Esophagus squamous epithelium (tissue), 5 donors: ENCODE measurements around the gene CRABP2. TPM values are rescaled to one million over a fixed set of nuclear protein-coding genes. Genes with fewer than 3 reads are reported as not detected.

Source experiments
- DNase-seq: peaks from one replicate; lab custom pipeline; 2025; lab: John Stamatoyannopoulos, UW
- H3K27ac ChIP-seq, 4 donors: fragments of 200-600 bp; sonication (generic); one replicate each; pipeline ENCODE4 v1.5.1; 2016 to 2019; ENCODE audit warnings: mild to moderate bottlenecking in 1 of 4
- H3K27me3 ChIP-seq, 4 donors: fragments of 200-600 bp; sonication (generic); 1 replicate in 3 of 4; 2 replicates in 1 of 4; pipeline versions ENCODE4 v1.5.1 to v1.6.0; 2017 to 2021; ENCODE audit warnings: antibody characterized with exemption in 1 of 4
- H3K36me3 ChIP-seq, 3 donors: fragments of 200-600 bp; sonication (generic); one replicate each; pipeline ENCODE4 v1.5.1; 2016 to 2019
- H3K4me1 ChIP-seq, 3 donors: fragments of 200-600 bp; sonication (generic); one replicate each; pipeline ENCODE4 v1.5.1; 2017 to 2019
- H3K4me3 ChIP-seq, 4 donors: fragments of 200-600 bp; sonication (generic); 1 replicate in 3 of 4; 2 replicates in 1 of 4; pipeline ENCODE4 v1.5.1; 2016 to 2019; ENCODE audit warnings: mild to moderate bottlenecking in 2 of 4, moderate library complexity in 1 of 4
- H3K9me3 ChIP-seq, 3 donors: fragments of 200-600 bp; sonication (generic); one replicate each; pipeline ENCODE4 v1.5.1; 2016 to 2019
- POLR2A ChIP-seq, 4 donors: fragments of 450-650 bp; IDR thresholded peaks; one replicate each; pipeline ENCODE4 v1.6.1; 2017; ENCODE audit warnings: antibody characterized with exemption in 4 of 4, mild to moderate bottlenecking in 4 of 4, moderate library complexity in 3 of 4
- WGBS, 2 donors: methylation state at CpG; one replicate each; pipeline ENCODE4 v1.1.5; 2018; 5-methylcytosine and 5-hydroxymethylcytosine counted together
- intact Hi-C: fragments of 100-400 bp; cut with DNase I; formaldehyde crosslinking; loops from one replicate; pipeline ENCODE4 v1.15.0; 2022
- total RNA-seq, 4 donors: library from RNA; depleted of rRNA; stranded (reverse); fragments of >200 nt; gene quantifications; one replicate each; pipeline ENCODE4 v1.1.0, GENCODE V29; 2016
- TF ChIP-seq, protein P1 (sequence below), 6 experiments: fragments of 450-650 bp in 4 of 6; fragments of 200-600 bp in 2 of 6; sonication (generic) in 2 of 6; IDR thresholded peaks; one replicate each; pipeline ENCODE4 v1.5.1; 2016 to 2019; ENCODE audit warnings: antibody characterized with exemption in 6 of 6, mild to moderate bottlenecking in 4 of 6, moderate library complexity in 4 of 6
- donor health status: DM: yes; HTN: yes; CAD: no.

Gene CRABP2
- total RNA-seq, 4 donors from 2014 or later: 149 to 916 (median 441) TPM

DNA sequence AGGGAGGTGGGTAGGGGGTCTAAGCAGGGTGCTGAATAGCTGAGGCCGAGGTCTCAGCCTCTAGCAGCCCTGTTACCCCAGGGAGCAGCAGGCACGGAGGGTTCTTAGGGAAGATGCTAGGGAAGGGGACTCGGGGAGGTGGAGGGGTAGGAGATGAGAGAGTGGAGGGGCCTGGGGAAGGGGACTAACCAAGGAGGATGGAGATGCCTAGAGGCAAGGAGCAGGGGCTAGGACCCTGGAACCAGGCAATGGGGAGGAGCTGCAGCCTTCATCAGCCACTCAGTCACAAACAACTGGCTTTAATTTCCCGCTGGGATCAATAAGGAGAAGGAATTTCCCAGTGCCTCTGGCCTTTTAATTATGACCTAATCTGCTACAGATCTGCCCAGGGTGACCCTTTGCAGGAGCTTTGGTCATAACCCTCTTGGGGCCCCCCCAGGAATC is 2.9 kb upstream of the CRABP2 start:
- H3K4me3 ChIP-seq: no peak overlapping the region

DNA sequence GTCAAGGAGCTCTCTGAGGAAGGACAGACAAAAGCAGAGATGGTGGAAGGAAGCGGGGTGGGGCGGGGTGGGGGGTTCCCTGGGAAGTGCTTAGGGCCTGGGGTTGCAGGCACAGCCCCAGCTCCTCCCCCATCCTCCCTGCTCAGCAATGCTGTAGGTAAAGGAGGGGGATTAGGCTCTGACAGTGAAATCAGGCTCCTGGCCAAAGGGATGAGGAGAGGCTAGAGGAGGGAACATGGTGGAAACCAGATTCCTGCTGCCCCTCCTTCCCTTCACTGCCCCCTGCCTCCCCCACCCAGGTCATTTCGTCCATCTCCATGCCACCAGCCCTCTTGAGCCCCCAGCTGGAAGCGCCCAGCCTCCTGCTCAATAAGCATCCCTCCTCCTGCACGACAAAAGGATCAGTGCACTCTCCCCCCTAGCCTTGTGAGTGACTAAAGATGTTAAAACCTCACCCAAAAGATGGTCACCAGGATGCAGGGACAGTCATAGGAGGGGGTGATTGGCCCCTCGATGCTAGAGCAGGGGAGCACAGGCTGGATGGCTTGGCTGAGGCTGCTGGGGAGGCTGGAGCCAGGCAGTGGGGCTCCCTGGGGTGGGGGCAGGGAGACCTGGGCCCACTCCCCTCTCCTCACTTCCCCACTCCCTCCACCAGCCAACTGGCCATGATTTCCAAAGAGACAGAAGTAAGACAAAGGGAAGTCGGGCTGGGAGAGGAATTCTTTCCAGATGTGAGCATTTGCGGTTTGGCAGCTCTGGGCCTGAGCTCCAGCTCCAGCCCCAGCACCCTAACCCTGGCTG is 2.2 kb upstream of the CRABP2 start:
- intact Hi-C loops: no loop called here

More for the DNA sequence above, 2.9 kb upstream of the CRABP2 start:
- WGBS, 2 donors: 46 to 50% methylated on average over 3 to 4 of the region's 4 CpGs
- H3K36me3 ChIP-seq: no peaks in the 10 kb centered on the region
- DNase-seq: no peak
- peaks cover 0 to 24% (median 0%) of the 10 kb centered on the region in 4 donors for H3K27me3 ChIP-seq
- intact Hi-C loops: no loop called here
- TF ChIP-seq, protein P1, sequence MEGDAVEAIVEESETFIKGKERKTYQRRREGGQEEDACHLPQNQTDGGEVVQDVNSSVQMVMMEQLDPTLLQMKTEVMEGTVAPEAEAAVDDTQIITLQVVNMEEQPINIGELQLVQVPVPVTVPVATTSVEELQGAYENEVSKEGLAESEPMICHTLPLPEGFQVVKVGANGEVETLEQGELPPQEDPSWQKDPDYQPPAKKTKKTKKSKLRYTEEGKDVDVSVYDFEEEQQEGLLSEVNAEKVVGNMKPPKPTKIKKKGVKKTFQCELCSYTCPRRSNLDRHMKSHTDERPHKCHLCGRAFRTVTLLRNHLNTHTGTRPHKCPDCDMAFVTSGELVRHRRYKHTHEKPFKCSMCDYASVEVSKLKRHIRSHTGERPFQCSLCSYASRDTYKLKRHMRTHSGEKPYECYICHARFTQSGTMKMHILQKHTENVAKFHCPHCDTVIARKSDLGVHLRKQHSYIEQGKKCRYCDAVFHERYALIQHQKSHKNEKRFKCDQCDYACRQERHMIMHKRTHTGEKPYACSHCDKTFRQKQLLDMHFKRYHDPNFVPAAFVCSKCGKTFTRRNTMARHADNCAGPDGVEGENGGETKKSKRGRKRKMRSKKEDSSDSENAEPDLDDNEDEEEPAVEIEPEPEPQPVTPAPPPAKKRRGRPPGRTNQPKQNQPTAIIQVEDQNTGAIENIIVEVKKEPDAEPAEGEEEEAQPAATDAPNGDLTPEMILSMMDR (IDR thresholded peaks at IDR 0.05): no peak
- no peak for TF ChIP-seq POLR2A (IDR thresholded peaks at IDR 0.05)
- peak overlapping the region; percentile 21 to 84 (median 79) for H3K27ac ChIP-seq
- peaks cover 87 to 100% (median 88%) of the 10 kb centered on the region in 3 donors for H3K4me1 ChIP-seq
- no peaks in the 10 kb centered on the region for H3K9me3 ChIP-seq

DNA sequence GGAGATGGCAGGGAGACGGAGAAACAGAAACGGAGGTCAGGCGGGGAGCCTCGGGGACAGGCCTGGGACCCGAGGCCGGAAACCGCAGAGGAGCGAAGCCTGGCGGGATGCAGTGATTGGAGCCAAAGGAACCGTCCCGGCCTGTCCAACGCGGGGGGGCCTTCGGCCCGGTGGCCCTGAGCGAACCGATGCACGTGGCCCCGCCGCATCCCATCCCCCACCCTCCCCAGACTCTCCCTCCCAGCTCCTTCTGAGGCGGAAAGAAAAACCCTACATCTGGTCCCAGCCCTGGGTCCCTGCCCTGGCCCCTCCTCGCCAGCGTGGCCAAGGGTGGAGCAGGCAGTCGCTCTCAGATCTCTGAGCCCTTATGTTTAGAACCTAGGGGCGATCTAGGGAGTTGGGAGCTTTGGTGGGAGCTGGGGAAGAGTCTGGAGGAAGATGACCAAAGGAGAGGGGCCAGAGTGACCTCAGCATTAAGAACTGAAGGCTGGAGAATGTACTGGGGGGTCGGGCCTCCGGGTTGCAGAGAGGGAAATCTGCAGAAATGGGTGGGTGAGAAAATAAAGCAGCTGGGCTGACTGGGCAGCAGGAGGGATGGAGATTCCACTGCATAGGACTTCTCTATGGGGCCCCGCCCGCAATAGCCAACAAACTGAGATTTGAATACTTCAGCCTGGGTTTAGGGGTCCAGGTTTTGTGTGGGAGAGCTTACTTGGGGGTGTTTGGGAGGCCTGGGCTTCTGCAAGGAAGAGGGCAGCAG is 1.5 kb upstream of the CRABP2 start:
- H3K4me3 ChIP-seq: peak overlapping the region; percentile 37 to 67 (median 54)
- TF ChIP-seq, protein P1 (IDR thresholded peaks at IDR 0.05): no peak
- no peak for TF ChIP-seq POLR2A (IDR thresholded peaks at IDR 0.05)
- H3K27ac ChIP-seq: peak overlapping the region; percentile 53 to 84 (median 79)
- peaks cover 79 to 100% (median 83%) of the 10 kb centered on the region in 3 donors for H3K4me1 ChIP-seq
- no peak for DNase-seq
- H3K36me3 ChIP-seq: no peaks in the 10 kb centered on the region
- 10 to 20% methylated on average over 7 to 19 of the region's 29 CpGs for WGBS, 2 donors
- H3K27me3 ChIP-seq: peaks cover 0 to 37% (median 0%) of the 10 kb centered on the region in 4 donors
- no peaks in the 10 kb centered on the region for H3K9me3 ChIP-seq
- intact Hi-C loops: no loop called here

More for the DNA sequence above, 2.2 kb upstream of the CRABP2 start:
- H3K4me1 ChIP-seq: peaks cover 84 to 100% (median 87%) of the 10 kb centered on the region in 3 donors
- WGBS, 2 donors: 38 to 45% methylated on average over 3 to 4 of the region's 8 CpGs
- no peaks in the 10 kb centered on the region for H3K9me3 ChIP-seq
- H3K27me3 ChIP-seq: peaks cover 0 to 30% (median 0%) of the 10 kb centered on the region in 4 donors
- H3K27ac ChIP-seq: peak overlapping the region; percentile 21 to 84 (median 79)
- no peaks in the 10 kb centered on the region for H3K36me3 ChIP-seq
- H3K4me3 ChIP-seq: no peak overlapping the region
- no peak for TF ChIP-seq POLR2A (IDR thresholded peaks at IDR 0.05)
- TF ChIP-seq, protein P1 (IDR thresholded peaks at IDR 0.05): no peak
- no peak for DNase-seq

DNA sequence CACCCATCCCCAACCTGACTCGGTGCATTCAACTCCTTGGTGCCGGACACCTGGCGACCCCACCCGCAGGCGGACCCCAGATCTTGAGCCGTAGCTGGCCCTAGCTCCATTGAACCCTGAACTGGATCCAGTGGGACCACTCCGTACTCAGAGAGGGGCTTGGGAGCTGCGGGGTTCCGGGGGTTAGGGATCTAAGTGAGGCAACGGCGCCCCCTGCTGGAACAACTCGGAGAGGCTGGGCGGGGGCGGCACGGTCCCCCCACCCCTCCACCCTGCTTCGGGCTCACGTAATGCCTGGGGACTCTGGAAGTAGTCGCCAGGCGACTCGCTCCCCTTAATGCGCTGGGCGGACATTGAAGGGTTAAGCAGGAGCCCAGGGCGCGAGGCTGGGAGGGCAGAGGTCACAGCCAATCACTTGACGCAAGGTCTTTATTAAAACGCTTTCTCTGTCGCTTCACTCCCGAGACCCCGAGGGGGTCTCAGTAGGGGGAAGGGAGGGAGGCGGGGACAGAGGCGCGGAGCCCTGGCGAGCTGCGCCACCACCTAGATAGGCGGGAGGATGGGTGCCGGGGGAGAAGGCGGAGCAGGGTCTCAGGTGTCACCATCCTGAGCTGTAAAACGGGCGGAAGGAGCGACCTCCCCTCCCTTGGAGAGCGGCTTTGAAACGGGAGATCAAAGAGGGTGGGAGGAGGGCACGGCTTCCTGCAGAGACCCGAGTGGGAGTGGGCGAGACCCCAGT is 704 bp upstream of the CRABP2 start:
- Histone ChIP-seq H3K27ac (peak overlapping the region; percentile 53 to 84 (median 79)), H3K36me3 (peaks cover 0 to 4% (median 0%) of the 10 kb centered on the region in 3 donors), H3K4me3 (peak overlapping the region; percentile 37 to 67 (median 54)), H3K27me3 (peaks cover 0 to 45% (median 0%) of the 10 kb centered on the region in 4 donors), H3K9me3 (no peaks in the 10 kb centered on the region), H3K4me1 (peaks cover 74 to 100% (median 76%) of the 10 kb centered on the region in 3 donors)
- 0% methylated on average over 14 to 21 of the region's 45 CpGs for WGBS, 2 donors
- DNase-seq: no peak
- TF ChIP-seq, protein P1 (IDR thresholded peaks at IDR 0.05): peak; percentile 69 to 91 (median 81)
- TF ChIP-seq POLR2A (IDR thresholded peaks at IDR 0.05): no peak
- intact Hi-C loops: no loop called here
